ENCODE measurements around the gene FAM83B. TPM values are rescaled to one million over a fixed set of nuclear protein-coding genes. Genes with fewer than 3 reads are reported as not detected.
"Not testable (repeated sequence)": the region's sequence is repeated elsewhere in the genome, so short reads cannot be mapped to it uniquely, and the experiment has no call there.

Gene FAM83B
- total RNA-seq, 1 donor from 2014 or later, result 12.6 TPM

- no peak for TF ChIP-seq CTCF (IDR thresholded peaks at IDR 0.05; ENCODE audit: unreplicated experiment)
- Mint-ChIP-seq H3K9me3 (peaks cover under 1% of the 10 kb centered on the region), H3K27ac (no peak overlapping the region), H3K4me1 (peaks cover 16% of the 10 kb centered on the region), H3K27me3 (ENCODE audit: low read depth) (no peaks in the 10 kb centered on the region), H3K36me3 (peaks cover 3% of the 10 kb centered on the region), H3K4me3 (no peak overlapping the region)
- DNase-seq (ENCODE audit: low spot score in 2 of 2, unreplicated experiment in 2 of 2), result no peak
These were observed 32.8 kb downstream of the FAM83B start for GRCh38 chr6:54879188-54879985.

- H3K27me3 Mint-ChIP-seq (ENCODE audit: low read depth), result no peaks in the 10 kb centered on the region
- peaks cover 4% of the 10 kb centered on the region for H3K36me3 Mint-ChIP-seq
These were observed 34.6 kb downstream of the FAM83B start for GRCh38 chr6:54881067-54881730.

DNA sequence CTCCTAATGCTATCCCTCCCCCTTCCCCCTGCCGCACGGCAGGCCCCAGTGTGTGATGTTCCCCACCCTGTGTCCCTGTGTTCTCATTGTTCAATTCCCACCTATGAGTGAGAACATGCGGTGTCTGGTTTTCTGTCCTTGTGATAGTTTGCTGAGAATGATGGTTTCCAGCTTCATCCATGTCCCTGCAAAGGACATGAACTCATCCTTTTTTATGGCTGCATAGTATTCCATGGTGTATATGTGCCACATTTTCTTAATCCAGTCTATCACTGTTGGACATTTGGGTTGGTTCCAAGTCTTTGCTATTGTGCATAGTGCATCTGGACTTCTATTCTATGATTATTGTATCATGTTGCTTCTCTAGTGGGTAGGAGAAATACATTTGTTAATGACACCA lies 35.3 kb downstream of the FAM83B start:
- not testable (repeated sequence) for H3K36me3 Mint-ChIP-seq; H3K4me3 Mint-ChIP-seq; H3K9me3 Mint-ChIP-seq; H3K27me3 Mint-ChIP-seq (ENCODE audit: low read depth); H3K4me1 Mint-ChIP-seq; H3K27ac Mint-ChIP-seq; DNase-seq (ENCODE audit: low spot score in 2 of 2, unreplicated experiment in 2 of 2)

More at GRCh38 chr6:54881067-54881730, 34.6 kb downstream of the FAM83B start:
- peaks cover 2% of the 10 kb centered on the region for H3K9me3 Mint-ChIP-seq
- no peak overlapping the region for H3K4me3 Mint-ChIP-seq
- no peak overlapping the region for H3K27ac Mint-ChIP-seq
- TF ChIP-seq CTCF (IDR thresholded peaks at IDR 0.05; ENCODE audit: unreplicated experiment), result no peak
- DNase-seq (ENCODE audit: low spot score in 2 of 2, unreplicated experiment in 2 of 2), result no peak
- H3K4me1 Mint-ChIP-seq, result peaks cover 4% of the 10 kb centered on the region

- no peak overlapping the region for H3K4me3 Mint-ChIP-seq
- H3K27ac Mint-ChIP-seq, result no peak overlapping the region
- peaks cover 18% of the 10 kb centered on the region for H3K4me1 Mint-ChIP-seq
- H3K9me3 Mint-ChIP-seq, result peaks cover 11% of the 10 kb centered on the region
- H3K36me3 Mint-ChIP-seq, result peaks cover 3% of the 10 kb centered on the region
- no peak for TF ChIP-seq CTCF (IDR thresholded peaks at IDR 0.05; ENCODE audit: unreplicated experiment)
- H3K27me3 Mint-ChIP-seq (ENCODE audit: low read depth), result no peaks in the 10 kb centered on the region
- DNase-seq (ENCODE audit: low spot score in 2 of 2, unreplicated experiment in 2 of 2), result no peak
These were observed 40.5 kb downstream of the FAM83B start for GRCh38 chr6:54886932-54887584.

GRCh38 chr6:54891536-54891935 lies 45.0 kb downstream of the FAM83B start:
- no peaks in the 10 kb centered on the region for H3K36me3 Mint-ChIP-seq
- no peak for TF ChIP-seq CTCF (IDR thresholded peaks at IDR 0.05; ENCODE audit: unreplicated experiment)
- DNase-seq (ENCODE audit: low spot score in 2 of 2, unreplicated experiment in 2 of 2), result no peak
- peak overlapping the region; percentile 68 for H3K27ac Mint-ChIP-seq
- H3K9me3 Mint-ChIP-seq, result peaks cover 8% of the 10 kb centered on the region
- H3K27me3 Mint-ChIP-seq (ENCODE audit: low read depth), result no peaks in the 10 kb centered on the region
- no peak overlapping the region for H3K4me3 Mint-ChIP-seq
- H3K4me1 Mint-ChIP-seq, result peaks cover 18% of the 10 kb centered on the region

DNA sequence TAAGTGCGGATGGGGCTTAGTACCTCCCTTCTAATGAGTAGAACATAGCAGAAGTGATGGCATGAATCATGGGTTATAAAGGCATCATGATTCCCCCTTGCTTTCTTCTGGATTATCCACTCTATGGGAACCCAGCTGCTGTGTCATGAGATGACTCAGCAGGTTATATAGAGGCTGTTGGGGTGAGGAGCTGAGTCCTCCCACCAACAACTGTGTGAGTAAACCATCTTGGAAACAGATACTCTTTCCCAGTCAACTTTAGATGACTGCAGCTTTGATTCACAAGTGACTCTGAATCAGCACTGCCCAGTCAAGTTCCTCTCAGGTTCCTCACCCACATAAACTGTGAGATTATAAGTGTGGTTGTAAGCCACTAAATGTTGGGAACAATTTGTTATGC lies 46.3 kb downstream of the FAM83B start:
- H3K27me3 Mint-ChIP-seq (ENCODE audit: low read depth), result no peaks in the 10 kb centered on the region
- H3K36me3 Mint-ChIP-seq, result no peaks in the 10 kb centered on the region
- H3K27ac Mint-ChIP-seq, result no peak overlapping the region
- H3K4me3 Mint-ChIP-seq, result no peak overlapping the region
- H3K4me1 Mint-ChIP-seq, result peaks cover 25% of the 10 kb centered on the region
- no peak for DNase-seq (ENCODE audit: low spot score in 2 of 2, unreplicated experiment in 2 of 2)
- H3K9me3 Mint-ChIP-seq, result peaks cover 8% of the 10 kb centered on the region
- no peak for TF ChIP-seq CTCF (IDR thresholded peaks at IDR 0.05; ENCODE audit: unreplicated experiment)

All from mesothelial cell of epicardium (in vitro differentiated cells).